CD4-positive, alpha-beta memory T cell (primary cell): Measurements from ENCODE around the gene NCK2. TPM values are rescaled to one million over a fixed set of nuclear protein-coding genes. Genes with fewer than 3 reads are reported as not detected.

Source experiments
- CTCF ChIA-PET: fragments of 350-600 bp; sonication (Branson Sonifier 250); formaldehyde crosslinking; loops from one replicate; lab custom pipeline; 2021; ENCODE audit warnings: inconsistent platforms; ENCODE audit not compliant: partially characterized antibody; lab: Charles Lee
- POLR2A ChIA-PET: fragments of 350-600 bp; sonication (Branson Sonifier 250); formaldehyde crosslinking; loops from one replicate; lab custom pipeline; 2021; ENCODE audit not compliant: partially characterized antibody; lab: Charles Lee
- DNase-seq, 5 donors: peaks; one replicate each; pipeline versions ENCODE4 v3.0.0 to v3.0.0-alpha.2; 2020 to 2022; ENCODE audit warnings: mixed read lengths in 1 of 5
- H3K27ac ChIP-seq: one replicate; pipeline ENCODE4 v1.7.0; 2013; ENCODE audit warnings: low read depth, low read length
- H3K27me3 ChIP-seq: 2 replicates; pipeline ENCODE4 v1.7.0; 2013; ENCODE audit warnings: mild to moderate bottlenecking, low read length, moderate library complexity; ENCODE audit not compliant: insufficient read depth
- H3K36me3 ChIP-seq: 2 replicates; pipeline ENCODE4 v1.7.0; 2013; ENCODE audit warnings: mild to moderate bottlenecking, low read length, moderate library complexity; ENCODE audit not compliant: insufficient read depth
- H3K4me1 ChIP-seq: 2 replicates; pipeline ENCODE4 v1.7.0; 2013; ENCODE audit warnings: mild to moderate bottlenecking, low read length, moderate library complexity; ENCODE audit not compliant: insufficient read depth
- H3K4me3 ChIP-seq, 2 donors: one replicate each; pipeline ENCODE4 v1.7.0; 2013; ENCODE audit warnings: low read length in 2 of 2, mild to moderate bottlenecking in 1 of 2
- H3K9me3 ChIP-seq, 2 donors: one replicate each; pipeline ENCODE4 v1.7.0; 2013; ENCODE audit warnings: low read length in 2 of 2, control low read depth in 1 of 2; ENCODE audit not compliant: control insufficient read depth in 1 of 2
- H3K27ac Mint-ChIP-seq, 7 donors: one replicate each; pipeline ENCODE4 v1.8.0; 2020 to 2021; ENCODE audit warnings: mixed read lengths in 7 of 7, mild to moderate bottlenecking in 6 of 7, inconsistent platforms in 3 of 7, moderate library complexity in 3 of 7
- H3K27me3 Mint-ChIP-seq, 2 donors: one replicate each; pipeline ENCODE4 v1.8.0; 2020 to 2021; ENCODE audit warnings: mixed read lengths in 2 of 2
- H3K36me3 Mint-ChIP-seq, 2 donors: one replicate each; pipeline ENCODE4 v1.8.0; 2020 to 2021; ENCODE audit warnings: mixed read lengths in 2 of 2, inconsistent platforms in 1 of 2, mild to moderate bottlenecking in 1 of 2
- H3K4me1 Mint-ChIP-seq, 4 donors: one replicate each; pipeline ENCODE4 v1.8.0; 2020 to 2021; ENCODE audit warnings: mixed read lengths in 4 of 4, mild to moderate bottlenecking in 1 of 4
- H3K4me3 Mint-ChIP-seq, 8 donors: one replicate each; pipeline ENCODE4 v1.8.0; 2020 to 2021; ENCODE audit warnings: mixed read lengths in 8 of 8, mild to moderate bottlenecking in 7 of 8, moderate library complexity in 6 of 8, inconsistent platforms in 3 of 8
- H3K9me3 Mint-ChIP-seq, 8 donors: one replicate each; pipeline ENCODE4 v1.8.0; 2020 to 2021; ENCODE audit warnings: mixed read lengths in 8 of 8, mild to moderate bottlenecking in 5 of 8, inconsistent platforms in 3 of 8, moderate library complexity in 1 of 8
- intact Hi-C: fragments of 100-400 bp; cut with micrococcal nuclease; formaldehyde crosslinking; loops from one replicate; pipeline ENCODE4 v1.15.1; 2023
- polyA plus RNA-seq, 2 donors: library from polyadenylated mRNA; unstranded; fragments of 300-500 nt; fragmentation: Illumina TruSeq; gene quantifications; one replicate each; pipeline ENCODE4 v1.2.3, GENCODE V29; 2021
- total RNA-seq, 2 experiments: library from RNA; stranded (reverse); gene quantifications; one replicate each; pipeline ENCODE4 v1.2.3, GENCODE V29; 2021

Gene NCK2
- total and polyA plus RNA-seq, 4 experiments from 2014 or later = 58.0 to 98.6 (median 87.3) TPM

GRCh38 chr2:105910497-105911238 lies 166.0 kb downstream of the NCK2 start:
- peak overlapping the region in 1 of 8 donors; percentile 1 for H3K4me3 Mint-ChIP-seq
- Histone ChIP-seq H3K36me3 (no peaks in the 10 kb centered on the region), H3K27me3 (no peaks in the 10 kb centered on the region), H3K9me3 (no peaks in the 10 kb centered on the region), H3K4me3 (no peak overlapping the region), H3K4me1 (peaks cover 19% of the 10 kb centered on the region), H3K27ac (no peak overlapping the region)
- H3K4me1 Mint-ChIP-seq = peaks cover 21 to 39% (median 31%) of the 10 kb centered on the region in 4 donors
- H3K9me3 Mint-ChIP-seq = peaks cover 5 to 19% (median 16%) of the 10 kb centered on the region in 8 donors
- intact Hi-C loops = no loop called here
- DNase-seq = no peak
- ChIA-PET CTCF (interaction anchor here (0.8 kb wide), 1 partner anchor 9 kb away, joined by 4 read pairs; no protein-coding TSS in a partner anchor), POLR2A (no interaction called here)
- H3K27ac Mint-ChIP-seq = peak overlapping the region in 1 of 7 donors; percentile 56
- peaks cover 3 to 18% of the 10 kb centered on the region in 2 donors for H3K36me3 Mint-ChIP-seq
- H3K27me3 Mint-ChIP-seq = no peaks in the 10 kb centered on the region

GRCh38 chr2:105911425-105911824 lies 166.7 kb downstream of the NCK2 start:
- H3K9me3 ChIP-seq = no peaks in the 10 kb centered on the region
- ChIA-PET CTCF (interaction anchor here (0.8 to 1.5 kb wide), 2 partner anchors 8 to 172 kb away, joined by 4 to 5 read pairs; no protein-coding TSS in a partner anchor), POLR2A (no interaction called here)
- Mint-ChIP-seq H3K9me3 (peaks cover 3 to 24% (median 20%) of the 10 kb centered on the region in 8 donors), H3K4me3 (no peak overlapping the region), H3K27me3 (no peaks in the 10 kb centered on the region), H3K36me3 (peaks cover 3 to 18% of the 10 kb centered on the region in 2 donors), H3K4me1 (peaks cover 17 to 31% (median 24%) of the 10 kb centered on the region in 4 donors), H3K27ac (peak overlapping the region in 1 of 7 donors; percentile 22)
- H3K4me3 ChIP-seq = no peak overlapping the region
- peaks cover 11% of the 10 kb centered on the region for H3K4me1 ChIP-seq
- H3K27ac ChIP-seq = no peak overlapping the region
- H3K27me3 ChIP-seq = no peaks in the 10 kb centered on the region
- intact Hi-C loops = no loop called here
- no peaks in the 10 kb centered on the region for H3K36me3 ChIP-seq
- no peak for DNase-seq

DNA sequence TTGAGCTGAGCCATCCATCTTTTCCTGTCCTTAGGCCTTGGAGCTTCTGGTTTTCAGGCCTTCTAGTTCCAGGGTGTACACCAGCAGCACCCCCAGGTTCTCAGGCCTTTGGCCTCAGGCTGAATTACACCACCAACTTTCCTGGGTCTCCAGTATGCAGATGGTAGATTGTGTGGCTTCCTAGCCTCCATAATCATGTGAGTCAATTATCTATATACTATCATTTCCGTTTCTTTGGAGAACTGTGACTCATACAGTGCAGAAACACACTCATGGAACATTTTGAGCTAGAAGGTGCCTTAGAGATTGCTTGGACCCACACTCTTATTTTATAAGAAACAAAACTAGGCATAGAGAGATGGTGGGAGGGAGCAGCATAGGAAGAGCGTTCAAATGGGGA lies 167.4 kb downstream of the NCK2 start:
- no peaks in the 10 kb centered on the region for H3K36me3 ChIP-seq
- intact Hi-C loops = no loop called here
- Mint-ChIP-seq H3K4me3 (no peak overlapping the region), H3K27ac (no peak overlapping the region), H3K4me1 (peaks cover 12 to 25% (median 17%) of the 10 kb centered on the region in 4 donors), H3K9me3 (peaks cover 3 to 24% (median 20%) of the 10 kb centered on the region in 8 donors), H3K36me3 (peaks cover 3 to 18% of the 10 kb centered on the region in 2 donors), H3K27me3 (no peaks in the 10 kb centered on the region)
- no peaks in the 10 kb centered on the region for H3K9me3 ChIP-seq
- ChIA-PET POLR2A (no interaction called here), CTCF (interaction anchor here (1.5 kb wide), 1 partner anchor 172 kb away, joined by 5 read pairs; no protein-coding TSS in a partner anchor)
- H3K4me1 ChIP-seq = peaks cover 5% of the 10 kb centered on the region
- no peak for DNase-seq
- H3K27ac ChIP-seq = no peak overlapping the region
- H3K27me3 ChIP-seq = no peaks in the 10 kb centered on the region
- no peak overlapping the region for H3K4me3 ChIP-seq

DNA sequence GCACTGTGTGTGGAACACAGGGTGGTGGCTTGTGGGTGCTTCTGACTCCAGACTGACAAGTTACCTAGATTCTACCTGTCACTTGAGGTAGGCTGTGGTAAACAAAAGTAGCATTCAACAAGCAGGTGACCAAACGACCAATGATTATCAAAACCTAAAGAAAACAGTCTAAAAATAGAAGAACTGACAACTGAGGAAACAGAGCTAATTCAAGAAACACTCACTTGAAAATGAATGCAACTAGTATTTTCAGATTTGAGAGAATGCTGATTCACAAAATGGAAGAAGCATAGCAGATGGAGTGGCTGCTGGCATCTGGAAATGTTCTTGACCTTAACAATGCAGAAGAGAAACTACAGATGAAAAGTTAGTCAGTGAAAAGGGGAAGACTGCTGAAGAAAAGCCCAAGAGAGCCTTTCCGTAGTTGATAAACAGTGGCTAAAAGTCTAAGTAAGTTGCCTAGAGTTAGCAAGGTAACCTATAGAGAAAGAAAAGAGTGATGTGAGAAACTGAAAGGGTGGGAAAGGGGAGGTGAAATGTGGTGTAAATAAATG lies 170.4 kb downstream of the NCK2 start:
- H3K27ac Mint-ChIP-seq = peak overlapping the region in 1 of 7 donors; percentile 49
- CTCF ChIA-PET = interaction anchor here (1.0 to 1.9 kb wide), 5 partner anchors 9 to 338 kb away, joined by 3 to 6 read pairs (median 5); no protein-coding TSS in a partner anchor
- Histone ChIP-seq H3K9me3 (no peaks in the 10 kb centered on the region), H3K4me1 (peaks cover 8% of the 10 kb centered on the region), H3K27me3 (no peaks in the 10 kb centered on the region), H3K27ac (no peak overlapping the region), H3K36me3 (no peaks in the 10 kb centered on the region), H3K4me3 (no peak overlapping the region)
- H3K4me3 Mint-ChIP-seq = no peak overlapping the region
- POLR2A ChIA-PET = interaction anchor here (0.9 kb wide), 1 partner anchor 178 kb away, joined by 3 read pairs; no protein-coding TSS in a partner anchor
- peaks cover 3 to 24% (median 20%) of the 10 kb centered on the region in 8 donors for H3K9me3 Mint-ChIP-seq
- H3K36me3 Mint-ChIP-seq = peaks cover 3 to 18% of the 10 kb centered on the region in 2 donors
- intact Hi-C loops = no loop called here
- H3K27me3 Mint-ChIP-seq = no peaks in the 10 kb centered on the region
- DNase-seq = no peak
- peaks cover 15 to 35% (median 23%) of the 10 kb centered on the region in 4 donors for H3K4me1 Mint-ChIP-seq

DNA sequence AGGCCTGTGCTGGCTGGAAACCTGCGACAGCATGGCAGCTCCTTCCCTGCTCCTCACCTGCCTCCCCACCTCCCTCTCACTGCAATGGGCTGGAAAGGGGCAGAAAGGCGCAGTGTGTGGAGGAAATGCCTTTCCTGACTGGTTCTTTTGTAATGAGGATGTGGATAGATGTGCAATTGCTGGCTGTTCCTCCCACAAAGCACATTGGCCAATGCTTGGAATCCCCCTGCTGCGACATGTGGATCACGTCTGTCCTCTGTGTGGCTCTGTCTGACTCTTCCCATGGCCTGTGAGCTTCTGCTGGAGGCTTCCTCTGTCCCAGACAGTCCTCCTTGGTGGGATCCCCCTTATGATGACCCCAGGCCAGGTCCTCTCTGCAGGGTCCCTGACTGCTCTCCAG lies 172.5 kb downstream of the NCK2 start:
- peak overlapping the region in 2 of 7 donors; percentile 26 to 32 for H3K27ac Mint-ChIP-seq
- no peak for DNase-seq

GRCh38 chr2:105917688-105918087 lies 173.0 kb downstream of the NCK2 start:
- H3K27ac Mint-ChIP-seq = no peak overlapping the region
- Histone ChIP-seq H3K4me3 (no peak overlapping the region), H3K9me3 (no peaks in the 10 kb centered on the region), H3K27ac (no peak overlapping the region), H3K4me1 (peaks cover 8% of the 10 kb centered on the region), H3K27me3 (no peaks in the 10 kb centered on the region), H3K36me3 (no peaks in the 10 kb centered on the region)
- CTCF ChIA-PET = interaction anchor here (1.1 to 5.6 kb wide), 5 partner anchors 9 to 344 kb away, joined by 3 to 71 read pairs (median 7); no protein-coding TSS in a partner anchor
- no peak overlapping the region for H3K4me3 Mint-ChIP-seq
- DNase-seq = no peak
- H3K4me1 Mint-ChIP-seq = peaks cover 17 to 30% (median 29%) of the 10 kb centered on the region in 4 donors
- no peaks in the 10 kb centered on the region for H3K27me3 Mint-ChIP-seq
- peaks cover 3 to 15% of the 10 kb centered on the region in 2 donors for H3K36me3 Mint-ChIP-seq
- H3K9me3 Mint-ChIP-seq = peaks cover 3 to 29% (median 25%) of the 10 kb centered on the region in 8 donors
- intact Hi-C loops = no loop called here
- POLR2A ChIA-PET = interaction anchor here (1.2 to 2.9 kb wide), 3 partner anchors 12 to 177 kb away, joined by 7 to 17 read pairs (median 10); no protein-coding TSS in a partner anchor

More for the DNA sequence above, 172.5 kb downstream of the NCK2 start:
- Mint-ChIP-seq H3K4me1 (peaks cover 17 to 35% (median 30%) of the 10 kb centered on the region in 4 donors), H3K27me3 (no peaks in the 10 kb centered on the region), H3K9me3 (peaks cover 3 to 31% (median 24%) of the 10 kb centered on the region in 8 donors), H3K36me3 (peaks cover 3 to 15% of the 10 kb centered on the region in 2 donors), H3K4me3 (no peak overlapping the region)
- Histone ChIP-seq H3K27ac (no peak overlapping the region), H3K9me3 (no peaks in the 10 kb centered on the region), H3K27me3 (no peaks in the 10 kb centered on the region), H3K4me3 (no peak overlapping the region), H3K4me1 (peaks cover 8% of the 10 kb centered on the region), H3K36me3 (no peaks in the 10 kb centered on the region)
- CTCF ChIA-PET = interaction anchor here (1.1 to 5.6 kb wide), 5 partner anchors 9 to 344 kb away, joined by 3 to 71 read pairs (median 5); no protein-coding TSS in a partner anchor
- intact Hi-C loops = no loop called here
- POLR2A ChIA-PET = interaction anchor here (1.2 to 2.9 kb wide), 2 partner anchors 12 to 17 kb away, joined by 7 to 10 read pairs; no protein-coding TSS in a partner anchor
